GM23248 (cell line): ENCODE measurements around the gene ABHD2. TPM values are rescaled to one million over a fixed set of nuclear protein-coding genes. Genes with fewer than 3 reads are reported as not detected.

Experiments used
- DNase-seq: peaks from one replicate; pipeline ENCODE4 v3.0.0-alpha.2; 2015
- H2AFZ ChIP-seq: fragments of 200-600 bp; sonication (generic); 2 replicates; pipeline ENCODE4 v1.6.1; 2016; ENCODE audit warnings: antibody characterized with exemption
- H3F3A ChIP-seq: fragments of 200-600 bp; sonication (generic); 2 replicates; pipeline ENCODE4 v1.6.1; 2016; ENCODE audit warnings: mild to moderate bottlenecking, antibody characterized with exemption, mixed run types; ENCODE audit not compliant: insufficient read depth
- H3K27ac ChIP-seq: fragments of 200-600 bp; sonication (generic); 2 replicates; pipeline ENCODE4 v1.5.1; 2016; ENCODE audit warnings: mild to moderate bottlenecking
- H3K27me3 ChIP-seq: fragments of 200-600 bp; sonication (generic); replicated peaks from 2 replicates; pipeline ENCODE4 v1.6.1; 2016; ENCODE audit warnings: mild to moderate bottlenecking; ENCODE audit not compliant: insufficient read depth
- H3K36me3 ChIP-seq: fragments of 200-600 bp; sonication (generic); 2 replicates; pipeline ENCODE4 v1.6.1; 2016; ENCODE audit warnings: low read depth, mild to moderate bottlenecking
- H3K4me1 ChIP-seq: fragments of 200-600 bp; sonication (generic); 2 replicates; pipeline ENCODE4 v1.6.1; 2016; ENCODE audit warnings: mild to moderate bottlenecking; ENCODE audit not compliant: insufficient read depth
- H3K4me2 ChIP-seq: fragments of 200-600 bp; sonication (generic); one replicate; pipeline ENCODE4 v1.6.1; 2016; ENCODE audit warnings: mild to moderate bottlenecking; ENCODE audit not compliant: unreplicated experiment
- H3K4me3 ChIP-seq: fragments of 200-600 bp; sonication (generic); 2 replicates; pipeline ENCODE4 v1.5.1; 2016; ENCODE audit warnings: mild to moderate bottlenecking
- H3K79me2 ChIP-seq: fragments of 200-600 bp; sonication (generic); 2 replicates; pipeline ENCODE4 v1.6.1; 2016; ENCODE audit warnings: mild to moderate bottlenecking; ENCODE audit not compliant: insufficient read depth
- H3K9ac ChIP-seq: fragments of 200-600 bp; sonication (generic); 2 replicates; pipeline ENCODE4 v1.6.1; 2016; ENCODE audit warnings: mild to moderate bottlenecking
- H3K9me2 ChIP-seq: fragments of 200-600 bp; sonication (generic); 2 replicates; pipeline ENCODE4 v1.6.1; 2016; ENCODE audit warnings: mixed run types, mild to moderate bottlenecking, moderate library complexity; ENCODE audit not compliant: insufficient read depth
- H3K9me3 ChIP-seq: fragments of 200-600 bp; sonication (generic); one replicate; pipeline ENCODE4 v1.6.1; 2017; ENCODE audit warnings: low read depth
- H4K20me1 ChIP-seq: fragments of 200-600 bp; sonication (generic); 2 replicates; pipeline ENCODE4 v1.6.0; 2016; ENCODE audit not compliant: insufficient read depth
- EZH2 ChIP-seq: fragments of 200-600 bp; sonication (generic); IDR thresholded peaks from 2 replicates; pipeline ENCODE4 v1.6.1; 2018; ENCODE audit warnings: antibody characterized with exemption, mild to moderate bottlenecking; ENCODE audit not compliant: insufficient read depth, poor library complexity, severe bottlenecking
- EZH2phosphoT487 ChIP-seq: fragments of 200-600 bp; sonication (generic); IDR thresholded peaks from 2 replicates; pipeline ENCODE4 v1.6.1; 2018; ENCODE audit warnings: antibody characterized with exemption, moderate library complexity, mild to moderate bottlenecking, low read depth; ENCODE audit not compliant: insufficient read depth
- WGBS, 2 experiments: methylation state at CpG; one replicate each; pipeline ENCODE4 v1.1.6; 2015 to 2017; ENCODE audit warnings: low lambda C conversion rate in 2 of 2, low coverage in 1 of 2; ENCODE audit errors: missing lambda C conversion rate in 2 of 2; 5-methylcytosine and 5-hydroxymethylcytosine counted together
- in situ Hi-C: fragments of 300-500 bp; cut with MboI; formaldehyde crosslinking; loops from 2 replicates; pipeline ENCODE4 v1.15.0; 2020
- polyA plus RNA-seq: library from polyadenylated mRNA; unstranded; fragments of >200 nt; fragmentation: Nextera tagmentation; extraction: Ambion mirVana; gene quantifications from 2 replicates; pipeline ENCODE4 v1.2.1, GENCODE V29; 2016
- total RNA-seq: library from RNA; depleted of rRNA; stranded (reverse); fragments of >200 nt; shearing (Covaris generic); gene quantifications from 2 replicates; pipeline ENCODE4 v1.2.3, GENCODE V29; 2014

The ABHD2 gene
- total and polyA plus RNA-seq, 2 experiments from 2014 or later = 17.6 to 24.2 TPM

DNA sequence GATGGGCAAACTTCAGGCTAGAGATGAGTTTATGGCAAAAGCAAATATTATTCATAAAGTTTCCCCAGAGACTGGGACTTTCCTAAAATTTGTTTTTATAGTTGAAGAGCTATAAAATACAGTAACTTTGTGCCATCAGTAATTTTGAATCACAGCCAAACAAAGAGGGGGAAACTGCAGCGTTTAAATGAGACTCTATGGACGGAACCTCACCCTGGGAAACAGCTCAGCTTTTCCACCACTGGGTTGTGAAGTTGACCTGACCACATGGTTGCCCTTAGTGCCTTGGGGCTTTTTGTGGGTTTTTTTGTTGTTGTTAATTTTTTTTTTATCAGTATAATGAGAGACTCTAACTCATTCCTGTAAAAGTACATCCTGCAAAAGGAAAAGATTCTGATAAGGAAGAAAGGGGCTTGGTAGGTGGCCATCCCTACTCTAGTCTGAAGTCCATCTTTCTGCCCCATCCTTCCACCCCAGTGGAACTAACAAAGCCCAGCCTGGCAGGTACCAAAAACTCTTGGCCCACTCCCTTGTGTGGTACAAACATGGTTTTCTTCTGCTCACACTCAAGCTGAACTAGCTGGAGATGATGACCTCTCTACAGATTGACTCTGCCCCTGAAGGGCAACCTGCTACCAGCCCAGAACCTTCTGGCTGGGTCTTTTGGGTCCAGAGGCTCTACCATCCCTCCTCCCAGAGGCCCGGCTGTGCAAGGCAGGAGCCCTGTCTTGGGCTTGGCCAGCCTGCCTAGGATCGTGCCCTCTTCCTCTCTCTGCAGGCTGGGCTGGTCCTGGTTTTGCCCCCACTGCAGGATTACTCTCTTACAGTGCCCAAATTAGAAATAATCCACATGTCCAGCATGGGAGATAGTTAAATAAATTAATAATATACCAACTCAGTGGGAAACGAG is 92.0 kb downstream of the ABHD2 start:
- TF ChIP-seq EZH2 = no peak
- TF ChIP-seq EZH2phosphoT487 = no peak
- Histone ChIP-seq H3K36me3 (no peaks in the 10 kb centered on the region), H2AFZ (no peak overlapping the region), H4K20me1 (no peaks in the 10 kb centered on the region), H3K4me3 (no peak overlapping the region), H3K4me2 (no peak overlapping the region), H3K79me2 (no peaks in the 10 kb centered on the region), H3K9me3 (no peaks in the 10 kb centered on the region), H3K27me3 (no peaks in the 10 kb centered on the region), H3K27ac (no peak overlapping the region), H3K9me2 (no peaks in the 10 kb centered on the region), H3F3A (no peaks in the 10 kb centered on the region), H3K9ac (no peak overlapping the region), H3K4me1 (no peaks in the 10 kb centered on the region; the same call in 1 of the 2 replicates)
- WGBS, 2 experiments = 75 to 80% methylated on average over 5 of the region's 5 CpGs
- DNase-seq = no peak
- in situ Hi-C loops = loop anchor here (10.0 to 25.0 kb wide), 2 partner anchors 275 to 518 kb away; no protein-coding TSS in a partner anchor

DNA sequence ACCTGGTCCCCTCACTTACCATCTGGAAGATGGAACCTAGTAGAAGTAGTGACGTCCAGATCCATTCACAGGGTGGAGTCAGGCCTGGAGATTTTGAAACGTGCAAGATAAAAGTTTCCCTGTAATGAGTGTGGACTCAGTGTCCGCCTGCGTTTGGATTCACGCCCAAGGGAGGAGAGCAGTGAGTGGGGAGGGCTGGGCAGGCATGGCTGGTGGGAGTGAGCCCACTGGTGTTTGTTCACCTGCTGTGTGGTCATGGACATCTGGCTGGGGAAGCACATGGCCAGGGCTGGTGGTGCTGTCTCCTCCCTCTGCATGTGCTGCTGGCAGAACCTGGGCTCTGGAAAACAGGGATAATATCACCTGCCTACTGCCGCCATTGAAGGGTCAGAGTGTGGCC is 96.1 kb downstream of the ABHD2 start:
- no peaks in the 10 kb centered on the region for H3K4me1 ChIP-seq
- no peak overlapping the region for H3K4me3 ChIP-seq
- no peak for DNase-seq
- H3K9me2 ChIP-seq = no peaks in the 10 kb centered on the region
- H3K36me3 ChIP-seq = peaks cover under 1% of the 10 kb centered on the region; the same call in 1 of the 2 replicates
- no peak overlapping the region for H3K27ac ChIP-seq
- no peaks in the 10 kb centered on the region for H3K27me3 ChIP-seq
- no peak overlapping the region for H3K4me2 ChIP-seq
- no peaks in the 10 kb centered on the region for H3F3A ChIP-seq
- no peaks in the 10 kb centered on the region for H4K20me1 ChIP-seq
- TF ChIP-seq EZH2phosphoT487 = no peak
- TF ChIP-seq EZH2 = no peak
- WGBS, 2 experiments = 58 to 64% methylated on average over 6 of the region's 6 CpGs
- no peaks in the 10 kb centered on the region for H3K9me3 ChIP-seq
- in situ Hi-C loops = loop anchor here (25.0 kb wide), 1 partner anchor 522 kb away; no protein-coding TSS in a partner anchor
- no peak overlapping the region for H2AFZ ChIP-seq
- no peak overlapping the region for H3K9ac ChIP-seq
- H3K79me2 ChIP-seq = no peaks in the 10 kb centered on the region

DNA sequence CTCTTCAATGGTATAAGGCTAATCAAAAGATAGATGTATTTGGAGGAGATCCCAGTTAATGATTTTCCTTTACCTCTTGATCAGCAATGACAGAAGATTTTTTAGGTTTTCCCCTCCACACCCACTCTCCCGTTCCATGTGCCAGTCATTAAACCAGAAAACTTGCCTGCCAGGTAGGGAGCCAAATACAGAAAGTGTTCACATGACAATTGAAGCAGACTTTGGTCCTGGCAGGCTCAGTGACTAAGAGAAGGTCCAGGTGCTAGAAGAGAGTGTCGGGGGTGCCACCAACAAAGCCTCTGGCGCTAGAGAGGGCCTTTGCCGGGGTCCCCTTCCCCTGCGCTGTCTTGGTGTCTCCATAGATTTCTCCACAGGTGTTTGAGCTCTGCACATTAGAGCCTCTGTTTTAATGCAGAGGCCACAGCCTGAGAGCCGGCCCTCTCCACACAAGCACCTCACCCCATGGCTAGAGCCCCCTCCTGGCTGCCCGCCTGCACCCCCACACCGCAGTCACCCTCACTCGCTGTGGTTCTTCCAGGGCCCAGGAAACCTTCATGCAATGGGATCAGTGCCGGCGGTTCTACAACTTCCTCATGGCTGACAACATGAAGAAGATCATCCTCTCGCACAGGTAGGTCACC is 96.8 kb downstream of the ABHD2 start:
- Histone ChIP-seq H3K9ac (no peak overlapping the region), H3K9me3 (no peaks in the 10 kb centered on the region), H3K4me1 (no peaks in the 10 kb centered on the region), H2AFZ (no peak overlapping the region), H3K27me3 (no peaks in the 10 kb centered on the region), H3K79me2 (no peaks in the 10 kb centered on the region), H3K9me2 (no peaks in the 10 kb centered on the region), H3K27ac (no peak overlapping the region), H3F3A (no peaks in the 10 kb centered on the region), H4K20me1 (no peaks in the 10 kb centered on the region), H3K36me3 (peaks cover 4% of the 10 kb centered on the region; the same call in 1 of the 2 replicates), H3K4me2 (no peak overlapping the region), H3K4me3 (no peak overlapping the region)
- in situ Hi-C loops = loop anchor here (25.0 kb wide), 1 partner anchor 523 kb away; no protein-coding TSS in a partner anchor
- WGBS, 2 experiments = 93 to 97% methylated on average over 12 of the region's 12 CpGs
- no peak for TF ChIP-seq EZH2phosphoT487
- TF ChIP-seq EZH2 = no peak
- no peak for DNase-seq

DNA sequence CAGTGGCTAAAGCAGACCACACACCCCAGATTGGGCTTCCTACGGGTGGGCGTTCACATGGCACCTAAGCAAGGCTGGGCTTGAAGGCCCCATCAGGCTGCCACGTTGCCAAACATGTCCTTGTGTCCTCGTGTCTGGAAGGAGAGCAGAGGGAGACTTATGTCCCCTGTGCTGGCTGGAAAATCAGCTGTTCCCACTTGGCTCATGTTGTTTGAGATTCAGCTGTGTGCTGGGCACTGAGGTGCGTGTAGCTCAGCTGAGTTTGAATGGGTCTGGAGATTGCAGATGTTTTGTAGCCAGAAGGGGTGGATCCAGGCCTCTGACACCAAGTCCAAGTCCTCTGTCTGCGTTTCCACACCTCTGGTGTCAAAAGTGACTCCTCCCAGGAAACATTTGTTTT is 98.5 kb downstream of the ABHD2 start:
- TF ChIP-seq EZH2phosphoT487 (no peak), EZH2 (no peak)
- Histone ChIP-seq H3K79me2 (no peaks in the 10 kb centered on the region), H3K9ac (no peak overlapping the region), H3K4me2 (no peak overlapping the region), H2AFZ (no peak overlapping the region), H3K36me3 (peaks cover 4% of the 10 kb centered on the region; the same call in 1 of the 2 replicates), H3K27me3 (no peaks in the 10 kb centered on the region), H3K9me2 (no peaks in the 10 kb centered on the region), H3K4me3 (no peak overlapping the region), H4K20me1 (no peaks in the 10 kb centered on the region), H3K9me3 (no peaks in the 10 kb centered on the region), H3F3A (no peaks in the 10 kb centered on the region), H3K27ac (no peak overlapping the region), H3K4me1 (no peaks in the 10 kb centered on the region)
- in situ Hi-C loops = loop anchor here (25.0 kb wide), 1 partner anchor 525 kb away; no protein-coding TSS in a partner anchor
- DNase-seq = no peak
- WGBS, 2 experiments = 74 to 77% methylated on average over 6 of the region's 6 CpGs
